Hindlimb muscle (tissue), 1 donor: ENCODE measurements around the gene FOXRED1. TPM values are rescaled to one million over a fixed set of nuclear protein-coding genes. Genes with fewer than 3 reads are reported as not detected.
"Not testable (repeated sequence)": the region's sequence is repeated elsewhere in the genome, so short reads cannot be mapped to it uniquely, and the experiment has no call there.

Source experiments
- DNase-seq: peaks from one replicate; pipeline ENCODE4 v3.0.0-alpha.2; 2013
- polyA plus RNA-seq: library from polyadenylated mRNA; unstranded; fragments of 120-200 nt; gene quantifications from one replicate; pipeline ENCODE4 v1.2.1, GENCODE V29; 2013; ENCODE audit not compliant: insufficient read length

FOXRED1 gene
- polyA plus RNA-seq, 1 donor, result 27.1 TPM

DNA sequence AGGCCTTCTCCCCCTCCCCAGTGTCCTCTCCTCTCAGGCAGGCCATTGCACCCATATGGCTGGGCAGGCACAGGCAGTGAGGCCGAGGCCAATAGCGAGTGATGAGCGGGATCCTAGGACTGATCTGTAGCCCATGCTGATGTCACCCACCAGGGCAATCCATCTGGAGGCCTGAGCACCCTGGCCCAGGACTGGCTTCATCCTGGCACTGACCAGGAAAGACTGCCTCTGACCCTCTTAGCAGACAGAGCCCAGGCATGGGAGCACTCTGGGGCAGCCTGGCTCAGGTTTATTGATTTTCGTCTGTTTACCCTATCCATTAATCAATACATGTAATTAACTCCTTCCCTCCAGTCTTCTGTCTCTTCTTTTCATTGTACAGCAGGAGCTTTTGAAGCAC lies 8.8 kb downstream of the FOXRED1 start:
- DNase-seq, result no peak

DNA sequence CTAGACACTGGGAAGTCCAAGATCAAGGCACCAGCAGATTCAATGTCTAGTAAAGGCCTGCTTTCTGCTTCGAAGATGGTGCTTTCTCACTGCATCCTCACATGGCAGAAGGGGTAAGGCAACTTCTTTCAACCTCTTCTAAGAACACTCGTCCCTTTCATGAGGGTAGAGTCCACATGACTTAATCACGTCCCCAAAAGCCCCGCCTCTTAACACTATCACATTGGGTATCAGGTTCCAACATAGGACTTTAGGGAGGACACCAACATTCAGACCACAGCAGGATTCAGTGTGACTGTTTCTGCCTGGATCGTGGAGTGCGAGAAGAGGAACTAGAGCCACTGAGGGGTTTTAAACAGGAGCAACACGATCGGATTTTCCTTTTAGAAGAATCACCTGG lies 10.2 kb downstream of the FOXRED1 start:
- no peak for DNase-seq

DNA sequence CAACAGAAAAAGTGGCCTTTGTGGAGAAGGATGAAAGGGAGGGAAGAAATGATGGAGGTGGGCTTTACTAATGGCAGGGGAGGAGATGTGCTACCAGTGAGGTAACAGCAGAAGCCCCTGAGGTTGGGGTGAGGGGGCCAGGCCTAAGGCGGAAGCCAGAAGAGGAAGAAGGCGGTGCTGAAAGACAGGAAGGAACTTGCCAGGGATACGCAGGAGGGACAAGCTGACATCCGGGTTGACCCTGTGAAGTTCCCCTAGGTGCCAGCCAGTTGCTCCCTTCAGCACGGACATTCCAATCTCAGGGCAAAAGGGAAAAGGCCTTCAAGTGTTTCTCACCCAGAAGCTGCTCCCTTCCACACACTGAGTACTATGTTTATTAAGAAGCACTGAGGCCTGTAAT lies 11.6 kb downstream of the FOXRED1 start:
- no peak for DNase-seq

DNA sequence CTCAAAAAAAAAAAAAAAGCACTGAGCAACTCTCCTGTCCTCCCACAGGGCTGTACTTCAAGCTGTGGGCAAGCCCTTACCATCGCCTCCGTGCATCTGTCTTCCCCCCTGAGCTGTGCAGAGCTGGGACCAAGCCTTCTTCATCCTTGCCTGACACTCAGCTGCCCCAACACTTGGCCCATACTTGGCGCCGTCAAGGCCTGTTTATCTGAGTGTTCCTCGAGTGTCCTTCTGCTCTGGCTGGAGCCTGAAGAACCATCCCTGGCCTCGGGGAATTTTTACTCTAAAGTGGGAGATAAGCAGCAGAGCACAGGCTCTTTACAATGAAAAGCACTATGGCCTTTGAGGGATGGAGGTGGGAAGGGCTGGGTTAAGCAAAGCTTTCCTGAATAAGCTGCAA lies 12.3 kb downstream of the FOXRED1 start:
- no peak for DNase-seq

DNA sequence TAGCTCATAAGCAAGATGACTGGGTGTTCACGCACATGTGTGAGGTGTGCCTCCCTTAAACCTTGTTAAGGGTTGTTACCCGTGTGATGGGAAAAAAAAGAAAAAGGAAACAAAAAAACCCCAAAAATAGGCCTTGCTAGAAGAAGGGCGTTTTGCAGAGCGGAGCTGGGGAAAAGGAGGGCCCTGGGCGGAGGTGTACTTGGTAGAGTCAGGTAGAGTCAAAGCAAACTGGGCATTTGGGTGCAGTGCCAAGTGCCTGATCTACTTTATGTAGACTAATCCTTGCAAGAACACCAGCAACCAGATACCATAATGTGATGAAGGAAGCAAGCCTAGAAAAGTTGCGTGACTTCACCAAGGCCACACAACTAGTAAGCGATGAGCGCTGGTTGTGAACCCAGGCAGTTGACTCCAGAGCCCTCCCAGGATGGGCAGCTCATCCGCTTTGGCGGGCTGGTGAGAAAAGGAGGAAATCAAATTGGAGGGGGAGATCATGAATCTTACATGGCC lies 12.8 kb downstream of the FOXRED1 start:
- no peak for DNase-seq

GRCh38 chr11:126282361-126282735 lies 13.4 kb downstream of the FOXRED1 start:
- DNase-seq, result peak; percentile 69

DNA sequence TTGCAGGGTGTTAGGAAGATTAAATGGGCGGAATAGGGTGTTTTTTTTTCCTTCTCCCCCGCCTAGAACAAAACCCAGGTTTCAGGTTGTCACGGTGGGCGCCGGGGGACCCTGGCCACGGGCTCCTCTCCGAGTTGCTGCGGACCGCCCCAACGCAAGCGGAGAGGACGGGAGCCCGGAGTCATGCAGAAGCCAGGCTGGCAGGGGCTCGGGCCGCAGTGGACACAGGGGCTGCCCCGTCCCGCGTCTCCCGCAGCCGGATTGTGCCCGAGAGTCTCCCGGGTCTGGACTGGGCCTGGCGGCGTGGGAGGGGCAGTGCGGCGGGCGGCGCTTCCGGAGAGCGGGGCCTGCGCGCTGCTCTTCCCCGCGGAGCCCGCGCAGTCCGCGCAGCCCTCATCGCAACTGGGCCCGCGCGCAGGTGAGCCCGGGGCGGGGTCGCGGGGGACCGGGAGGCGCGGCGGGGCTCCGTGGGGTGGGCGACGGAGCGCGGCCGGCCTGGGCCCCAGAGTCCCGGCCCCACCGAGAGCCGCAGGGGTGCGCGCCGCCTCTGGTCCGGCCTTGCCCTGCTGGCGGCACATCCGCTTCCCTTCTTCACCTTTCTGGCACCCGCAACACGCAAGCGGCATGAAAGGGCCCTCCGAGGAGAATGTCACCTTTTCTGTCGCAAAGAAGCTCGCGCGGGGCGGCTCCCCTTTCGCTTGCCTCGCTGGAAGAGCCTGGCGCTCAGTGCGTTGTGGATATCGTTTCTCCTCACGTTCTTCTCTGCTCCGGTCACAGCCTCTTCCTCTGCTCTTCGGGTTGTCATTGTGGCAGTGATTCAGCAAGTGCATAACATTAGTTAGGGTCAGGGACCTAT lies 14.0 kb downstream of the FOXRED1 start, which contains the start of gene TIRAP:
TIRAP (plus strand) TSS at position 358 of the 856 bp plus-strand sequence. CDS start 7,802 bp downstream, outside the sequence.
- DNase-seq, result peak; percentile 71

- DNase-seq, result peak; percentile 22
These were observed 15.9 kb downstream of the FOXRED1 start for GRCh38 chr11:126284829-126285228.

DNA sequence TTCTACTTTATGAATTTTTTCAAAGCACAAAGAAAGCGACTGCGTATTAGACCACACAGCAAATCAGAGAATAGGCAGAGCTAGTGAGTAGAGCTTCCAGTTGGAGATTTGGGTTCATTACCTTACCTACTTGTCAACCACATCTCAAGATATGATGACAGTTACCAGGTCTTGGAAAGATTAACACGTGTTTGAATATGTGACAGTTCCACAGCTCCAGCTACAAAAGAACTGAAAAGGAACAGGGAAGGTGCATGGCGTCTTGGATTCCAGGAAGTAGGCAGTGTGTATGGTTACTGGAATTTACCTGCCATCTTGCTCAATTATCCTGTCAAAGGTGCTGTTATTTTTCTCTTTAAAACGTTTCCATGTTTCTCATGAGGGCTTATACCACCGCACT lies 19.3 kb downstream of the FOXRED1 start:
- DNase-seq, result no peak

GRCh38 chr11:126290887-126291286 lies 21.9 kb downstream of the FOXRED1 start:
- DNase-seq, result no peak

DNA sequence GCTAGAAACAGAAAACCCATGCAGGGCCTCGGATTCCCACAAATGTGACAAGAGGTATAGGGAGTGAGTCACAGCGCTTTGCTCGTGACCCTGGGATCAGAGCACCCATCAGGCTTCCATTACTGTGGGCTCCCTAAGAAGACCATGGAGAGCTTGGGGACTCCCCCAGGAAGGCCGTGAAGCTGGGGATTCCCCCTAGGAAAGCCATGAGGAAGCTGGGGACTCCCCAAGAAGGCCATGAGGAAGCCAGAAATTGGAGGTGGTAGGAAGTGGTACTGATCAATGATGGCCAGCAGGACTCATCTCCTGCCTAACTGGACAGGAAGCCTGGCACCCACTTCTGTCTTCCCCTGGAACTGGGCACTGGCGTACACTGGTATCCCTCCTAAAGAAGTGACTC lies 24.8 kb downstream of the FOXRED1 start:
- no peak for DNase-seq

DNA sequence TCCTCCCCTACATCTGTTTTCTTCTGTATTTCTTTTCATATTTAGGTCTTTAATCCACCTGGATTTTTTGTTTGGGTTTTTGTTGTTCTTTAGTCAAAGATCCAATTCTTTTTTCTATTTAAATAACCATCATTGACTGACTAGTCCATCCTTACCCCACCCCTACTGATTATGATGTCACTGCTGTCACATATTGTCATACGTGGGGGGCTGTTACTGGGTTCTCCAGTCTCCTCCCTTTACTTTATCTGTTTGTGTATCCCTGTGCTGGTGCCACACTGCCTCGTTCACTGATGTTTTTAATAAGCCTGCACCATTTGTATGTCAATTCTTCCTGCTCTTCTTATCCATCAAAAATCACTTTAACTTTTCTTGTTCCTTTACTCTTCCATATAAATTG lies 28.1 kb downstream of the FOXRED1 start:
- DNase-seq, result no peak

DNA sequence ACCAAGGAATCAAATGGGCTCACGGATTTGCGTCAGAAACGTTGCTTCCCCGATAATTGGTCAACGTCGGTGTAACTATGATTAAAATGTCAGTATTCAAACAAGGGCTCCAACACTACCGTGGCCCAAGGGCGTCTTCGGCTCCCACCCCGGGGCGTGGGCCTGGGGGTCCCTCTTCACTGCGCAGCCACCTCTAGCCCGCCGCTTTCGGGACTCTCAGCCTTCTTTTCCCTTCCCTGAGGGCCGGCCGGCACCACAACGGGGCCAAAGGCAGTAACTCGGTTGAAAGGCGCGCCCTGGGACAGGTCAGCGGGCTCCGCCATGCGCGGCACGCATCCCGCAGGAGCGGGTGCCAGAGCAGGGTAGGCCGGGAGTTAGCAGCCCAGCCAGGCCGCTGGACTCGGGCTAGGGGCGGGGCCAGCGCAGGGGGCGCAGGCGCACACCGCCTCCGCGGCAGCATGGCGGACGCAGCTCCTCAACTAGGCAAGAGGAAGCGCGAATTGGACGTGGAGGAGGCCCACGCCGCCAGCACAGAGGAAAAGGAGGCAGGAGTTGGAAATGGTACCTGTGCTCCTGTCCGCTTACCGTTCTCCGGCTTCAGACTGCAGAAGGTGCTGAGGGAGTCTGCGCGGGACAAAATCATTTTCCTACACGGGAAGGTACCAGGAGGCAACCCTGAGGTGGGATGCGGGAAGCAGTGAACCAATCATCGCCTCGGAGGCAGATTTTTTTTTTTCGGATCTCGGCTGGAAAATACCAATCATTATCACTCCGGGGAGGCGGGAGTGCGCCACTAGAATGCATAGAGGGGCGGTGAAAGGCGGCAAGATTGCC lies 34.9 kb downstream of the FOXRED1 start, which contains the start of gene DCPS:
DCPS (plus strand) TSS at position 438 of the 834 bp plus-strand sequence; CDS start at position 459, 21 bp downstream.
- peak; percentile 94 for DNase-seq

DNA sequence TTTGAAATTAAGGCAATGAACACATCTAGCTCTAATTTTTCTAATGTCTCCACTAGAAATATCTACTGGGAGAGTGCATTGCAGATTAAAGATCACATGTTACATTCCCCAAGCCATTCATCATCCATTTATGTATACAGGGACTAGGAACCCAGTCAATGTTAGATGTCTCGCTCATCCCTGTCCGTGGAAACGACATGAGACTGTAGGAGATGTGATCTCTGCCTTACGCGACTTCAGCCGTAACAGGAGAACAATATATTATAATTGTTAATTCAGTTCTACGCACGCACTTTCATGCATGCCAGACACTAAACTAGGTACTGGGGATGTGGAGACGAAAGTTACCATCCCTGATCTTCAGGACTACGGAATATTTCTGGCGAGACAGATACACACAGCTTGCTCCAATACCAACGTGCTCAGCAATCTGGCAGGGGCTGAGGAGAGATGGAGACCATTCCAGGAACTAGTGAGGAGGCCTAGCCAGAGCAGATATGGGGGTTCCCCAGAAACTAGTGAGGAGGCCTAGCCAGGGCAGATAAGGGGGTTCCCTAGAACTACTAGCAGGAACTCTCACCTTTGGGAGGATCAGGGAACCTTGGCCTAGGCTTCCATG lies 35.6 kb downstream of the FOXRED1 start:
- DNase-seq, result no peak

- no peak for DNase-seq
These were observed 36.7 kb downstream of the FOXRED1 start for GRCh38 chr11:126305699-126306098.

- DNase-seq, result no peak
These were observed 38.8 kb downstream of the FOXRED1 start for GRCh38 chr11:126307706-126308105.

GRCh38 chr11:126308271-126308671 lies 39.3 kb downstream of the FOXRED1 start:
- no peak for DNase-seq

- DNase-seq, result not testable (repeated sequence)
These were observed 39.8 kb downstream of the FOXRED1 start for GRCh38 chr11:126308771-126309170.

DNA sequence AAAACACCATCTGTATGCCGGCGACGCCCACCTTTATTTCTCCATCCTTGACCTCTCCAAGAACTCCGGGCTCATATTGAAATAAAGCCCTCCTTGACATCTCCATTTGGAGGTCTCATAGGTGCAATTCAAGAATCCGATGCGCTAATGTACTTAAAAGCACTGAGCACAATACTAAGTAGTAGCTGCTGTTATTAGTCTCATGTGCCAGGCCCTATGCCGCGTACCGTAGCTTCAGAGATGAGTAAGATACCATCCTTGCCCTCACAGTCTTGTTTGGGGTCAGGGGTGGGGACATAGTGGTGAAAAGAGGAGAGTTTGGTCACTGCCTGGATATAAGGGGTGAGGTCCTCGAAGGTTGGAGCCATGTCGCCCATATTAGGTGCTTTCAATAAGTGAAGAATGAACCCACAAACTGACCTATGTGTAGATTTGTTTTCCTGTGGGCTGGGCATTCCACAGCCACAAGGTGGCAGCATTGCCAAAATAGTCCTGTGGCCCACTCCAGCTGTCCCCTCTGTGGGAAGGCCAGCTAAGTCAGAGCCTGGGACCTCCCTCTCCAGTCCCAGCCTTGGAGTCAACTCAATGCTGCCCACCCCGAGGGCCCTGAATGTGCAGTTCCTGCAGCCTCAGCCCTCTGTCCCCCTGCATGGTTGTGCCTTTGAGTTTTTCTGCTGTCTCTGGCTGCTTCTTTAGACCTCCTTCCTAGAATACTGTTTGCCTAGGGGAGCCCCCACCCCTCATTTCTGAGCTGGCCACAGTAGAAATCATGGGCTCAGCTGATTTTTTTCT lies 41.4 kb downstream of the FOXRED1 start:
- DNase-seq, result peak; percentile 83

DNA sequence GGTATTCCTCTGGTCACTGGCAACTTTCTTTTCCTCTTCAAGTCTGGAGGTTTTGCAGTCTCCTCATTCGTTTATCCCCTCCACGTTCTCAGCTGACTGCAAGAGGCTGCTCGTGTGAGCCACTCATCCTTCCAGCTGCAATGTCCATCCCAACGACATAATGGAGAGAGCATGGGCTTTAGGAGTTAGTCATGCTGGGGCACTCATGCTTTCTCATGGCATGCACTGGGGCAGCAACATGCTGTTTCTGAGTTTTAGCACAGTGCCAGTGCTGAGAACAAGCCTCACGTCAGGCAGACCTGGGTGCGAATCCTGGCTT lies 42.0 kb downstream of the FOXRED1 start:
- DNase-seq, result no peak

GRCh38 chr11:126311401-126312291 lies 42.7 kb downstream of the FOXRED1 start:
- DNase-seq, result no peak
